Fibroblast of lung (primary cell): Measurements from ENCODE around the gene CCDC110. TPM values are rescaled to one million over a fixed set of nuclear protein-coding genes. Genes with fewer than 3 reads are reported as not detected.

Experiments used
- DNase-seq, 2 donors: peaks; one replicate each; pipeline versions ENCODE4 v3.0.0 to v3.0.0-alpha.2; 2010; ENCODE audit warnings: low read depth in 2 of 2
- H2AFZ ChIP-seq: 2 replicates; pipeline ENCODE4 v1.5.1; 2012; ENCODE audit warnings: low read length, control low read depth, inconsistent platforms
- H3K27ac ChIP-seq: 2 replicates; pipeline ENCODE4 v1.5.1; 2011; ENCODE audit warnings: low read length, control low read depth; ENCODE audit not compliant: insufficient read depth
- H3K27me3 ChIP-seq: 2 replicates; pipeline ENCODE4 v1.5.1; 2011; ENCODE audit warnings: mild to moderate bottlenecking, low read length; ENCODE audit not compliant: control insufficient read depth, insufficient read depth
- H3K36me3 ChIP-seq: 2 replicates; pipeline ENCODE4 v1.5.1; 2011; ENCODE audit warnings: low read length; ENCODE audit not compliant: control insufficient read depth, insufficient read depth
- H3K4me1 ChIP-seq: 2 replicates; pipeline ENCODE4 v1.5.1; 2011; ENCODE audit warnings: low read length; ENCODE audit not compliant: control insufficient read depth, insufficient read depth; ENCODE audit errors: extremely low read depth
- H3K4me2 ChIP-seq: 2 replicates; pipeline ENCODE4 v1.5.1; 2011; ENCODE audit warnings: low read length, control low read depth; ENCODE audit not compliant: insufficient read depth; ENCODE audit errors: extremely low read depth
- H3K4me3 ChIP-seq, 4 experiments: fragments of 200-600 bp in 1 of 4; sonication (generic) in 1 of 4; replicated peaks in 1 of 4; 2 replicates each; pipeline ENCODE4 v1.5.1; 2011 to 2016; ENCODE audit warnings: low read length in 4 of 4, low read depth in 3 of 4, mild to moderate bottlenecking in 3 of 4, control low read depth in 2 of 4, inconsistent platforms in 1 of 4, mixed read lengths in 1 of 4; ENCODE audit not compliant: insufficient read depth in 1 of 4; ENCODE audit errors: control extremely low read depth in 1 of 4
- H3K79me2 ChIP-seq: 2 replicates; pipeline ENCODE4 v1.5.1; 2012; ENCODE audit warnings: mild to moderate bottlenecking, low read length, inconsistent platforms; ENCODE audit not compliant: control insufficient read depth, insufficient read depth
- H3K9ac ChIP-seq: 2 replicates; pipeline ENCODE4 v1.5.1; 2011; ENCODE audit warnings: mild to moderate bottlenecking, low read length, control low read depth; ENCODE audit not compliant: insufficient read depth
- H3K9me3 ChIP-seq: 2 replicates; pipeline ENCODE4 v1.5.1; 2012; ENCODE audit warnings: low read depth, low read length; ENCODE audit not compliant: control insufficient read depth, insufficient read depth
- H4K20me1 ChIP-seq: 2 replicates; pipeline ENCODE4 v1.5.1; 2011; ENCODE audit warnings: low read length; ENCODE audit not compliant: control insufficient read depth, insufficient read depth; ENCODE audit errors: extremely low read depth
- EZH2 ChIP-seq: IDR thresholded peaks from 2 replicates; pipeline ENCODE4 v1.5.1; 2012; ENCODE audit warnings: low read length, control low read depth, mild to moderate bottlenecking; ENCODE audit errors: missing control alignments
- polyA plus RNA-seq, 2 donors: library from polyadenylated mRNA; depleted of rRNA in 1 of 2; stranded (reverse) in 1 of 2; unstranded in 1 of 2; fragments of >200 nt; gene quantifications; 2 replicates each; pipeline ENCODE4 v1.2.1, GENCODE V29; 2011 to 2012; ENCODE audit warnings: missing spikeins in 1 of 2
- total RNA-seq: library from RNA; depleted of rRNA; stranded (reverse); fragments of >200 nt; gene quantifications from 2 replicates; pipeline ENCODE4 v1.2.1, GENCODE V29; 2014
- TF ChIP-seq, protein P1 (sequence below), 2 donors: IDR thresholded peaks in 1 of 2; conservative IDR thresholded peaks in 1 of 2; 1 replicate in 1 of 2; 2 replicates in 1 of 2; pipeline ENCODE4 v1.5.1; 2011 to 2012; ENCODE audit warnings: low read length in 2 of 2, control low read depth in 1 of 2, inconsistent platforms in 1 of 2, low read depth in 1 of 2, mild to moderate bottlenecking in 1 of 2

The CCDC110 gene
- total and polyA plus RNA-seq, 2 donors (not counting 1 experiment from before 2014, with no cell fraction given), result 0.83 to 2.0 TPM

DNA sequence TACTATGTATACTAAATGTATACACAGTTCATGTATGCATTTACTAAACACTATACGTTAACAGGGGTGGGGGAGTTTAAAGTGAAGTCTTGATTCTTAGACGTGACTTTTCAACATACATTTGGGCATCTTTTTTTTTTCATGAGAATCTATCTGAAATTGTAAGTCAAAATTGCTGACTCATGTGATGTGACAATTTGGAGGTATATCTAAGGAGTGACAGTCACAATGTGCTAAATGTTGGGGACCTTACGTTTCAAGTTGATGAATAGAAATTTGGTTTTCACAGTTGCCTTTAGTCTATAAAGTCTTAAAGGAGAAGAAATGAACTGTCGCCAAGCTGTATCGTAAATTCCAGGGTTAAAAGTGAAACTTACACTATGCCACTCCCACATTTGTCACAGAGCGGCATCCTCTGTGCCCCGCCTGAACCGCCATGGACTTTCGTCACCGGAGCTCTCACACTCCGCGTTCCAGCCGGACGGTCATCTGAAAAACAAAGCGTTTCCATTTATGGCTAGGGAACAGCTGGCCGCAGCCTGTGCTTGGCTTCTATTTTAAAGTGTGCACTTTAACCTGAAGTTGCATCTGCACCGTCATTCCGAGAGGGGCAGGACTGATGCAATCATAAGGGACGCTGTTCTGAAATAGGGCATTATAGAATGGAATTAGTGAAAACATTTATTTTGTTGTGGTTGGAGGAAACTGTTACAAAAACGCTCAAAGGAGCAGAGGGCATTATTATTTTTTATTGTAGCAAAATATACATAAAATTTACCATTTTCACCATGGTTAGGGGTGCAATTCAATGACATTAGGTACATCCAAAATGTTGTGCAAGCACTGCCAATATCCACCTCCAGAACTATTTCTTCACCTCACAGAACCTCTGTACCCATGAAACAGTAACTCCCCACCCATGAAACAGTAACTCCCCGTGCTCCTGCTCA, 32.8 kb upstream of the CCDC110 start:
- peak overlapping the region; percentile 81 for H3K4me2 ChIP-seq
- H3K4me1 ChIP-seq, result peaks cover 5% of the 10 kb centered on the region
- H3K27ac ChIP-seq, result peak overlapping the region; percentile 64
- no peaks in the 10 kb centered on the region for H4K20me1 ChIP-seq
- H3K36me3 ChIP-seq, result no peaks in the 10 kb centered on the region
- H3K79me2 ChIP-seq, result no peaks in the 10 kb centered on the region
- H3K9ac ChIP-seq, result no peak overlapping the region
- peak in 1 of 2 donors; percentile 96 for DNase-seq
- H3K9me3 ChIP-seq, result no peaks in the 10 kb centered on the region
- H3K4me3 ChIP-seq, result peak overlapping the region; percentile 53 to 66 (median 57)
- no peaks in the 10 kb centered on the region for H3K27me3 ChIP-seq
- no peak for TF ChIP-seq EZH2
- TF ChIP-seq, protein P1, sequence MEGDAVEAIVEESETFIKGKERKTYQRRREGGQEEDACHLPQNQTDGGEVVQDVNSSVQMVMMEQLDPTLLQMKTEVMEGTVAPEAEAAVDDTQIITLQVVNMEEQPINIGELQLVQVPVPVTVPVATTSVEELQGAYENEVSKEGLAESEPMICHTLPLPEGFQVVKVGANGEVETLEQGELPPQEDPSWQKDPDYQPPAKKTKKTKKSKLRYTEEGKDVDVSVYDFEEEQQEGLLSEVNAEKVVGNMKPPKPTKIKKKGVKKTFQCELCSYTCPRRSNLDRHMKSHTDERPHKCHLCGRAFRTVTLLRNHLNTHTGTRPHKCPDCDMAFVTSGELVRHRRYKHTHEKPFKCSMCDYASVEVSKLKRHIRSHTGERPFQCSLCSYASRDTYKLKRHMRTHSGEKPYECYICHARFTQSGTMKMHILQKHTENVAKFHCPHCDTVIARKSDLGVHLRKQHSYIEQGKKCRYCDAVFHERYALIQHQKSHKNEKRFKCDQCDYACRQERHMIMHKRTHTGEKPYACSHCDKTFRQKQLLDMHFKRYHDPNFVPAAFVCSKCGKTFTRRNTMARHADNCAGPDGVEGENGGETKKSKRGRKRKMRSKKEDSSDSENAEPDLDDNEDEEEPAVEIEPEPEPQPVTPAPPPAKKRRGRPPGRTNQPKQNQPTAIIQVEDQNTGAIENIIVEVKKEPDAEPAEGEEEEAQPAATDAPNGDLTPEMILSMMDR (conservative IDR thresholded peaks at IDR 0.05 in 1 of 2, IDR thresholded peaks at IDR 0.05 in 1 of 2; ENCODE audit: low read depth in 1 of 2, low read length in 2 of 2), result no peak
- H2AFZ ChIP-seq, result peak overlapping the region; percentile 85

DNA sequence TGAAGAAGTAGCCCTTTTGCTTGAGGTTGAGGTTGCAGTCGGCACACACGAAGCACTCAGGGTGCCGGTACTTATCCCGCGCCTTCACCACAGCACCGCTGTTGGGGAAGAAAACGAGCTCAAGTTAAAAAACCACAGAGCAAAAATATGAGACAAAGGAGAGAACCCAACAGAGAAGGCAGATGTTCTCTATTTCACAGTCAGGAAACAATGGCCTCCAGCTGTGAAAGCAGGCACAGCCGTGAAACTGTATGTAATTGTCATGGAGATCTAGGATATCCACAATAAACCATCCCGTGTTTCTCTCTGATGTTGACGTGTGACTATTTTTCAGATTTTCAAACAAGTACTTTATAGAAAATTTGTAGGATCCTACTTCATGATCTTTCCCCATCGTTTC, 30.9 kb upstream of the CCDC110 start:
- H3K9me3 ChIP-seq, result no peaks in the 10 kb centered on the region
- H3K27me3 ChIP-seq, result no peaks in the 10 kb centered on the region
- no peaks in the 10 kb centered on the region for H4K20me1 ChIP-seq
- H3K4me1 ChIP-seq, result peaks cover 5% of the 10 kb centered on the region
- H3K4me2 ChIP-seq, result no peak overlapping the region
- no peaks in the 10 kb centered on the region for H3K36me3 ChIP-seq
- no peaks in the 10 kb centered on the region for H3K79me2 ChIP-seq
- no peak overlapping the region for H3K4me3 ChIP-seq
- H3K9ac ChIP-seq, result no peak overlapping the region
- TF ChIP-seq, protein P1 (conservative IDR thresholded peaks at IDR 0.05 in 1 of 2, IDR thresholded peaks at IDR 0.05 in 1 of 2; ENCODE audit: low read depth in 1 of 2, low read length in 2 of 2), result no peak
- no peak for TF ChIP-seq EZH2
- H3K27ac ChIP-seq, result no peak overlapping the region
- DNase-seq, result no peak
- H2AFZ ChIP-seq, result no peak overlapping the region

DNA sequence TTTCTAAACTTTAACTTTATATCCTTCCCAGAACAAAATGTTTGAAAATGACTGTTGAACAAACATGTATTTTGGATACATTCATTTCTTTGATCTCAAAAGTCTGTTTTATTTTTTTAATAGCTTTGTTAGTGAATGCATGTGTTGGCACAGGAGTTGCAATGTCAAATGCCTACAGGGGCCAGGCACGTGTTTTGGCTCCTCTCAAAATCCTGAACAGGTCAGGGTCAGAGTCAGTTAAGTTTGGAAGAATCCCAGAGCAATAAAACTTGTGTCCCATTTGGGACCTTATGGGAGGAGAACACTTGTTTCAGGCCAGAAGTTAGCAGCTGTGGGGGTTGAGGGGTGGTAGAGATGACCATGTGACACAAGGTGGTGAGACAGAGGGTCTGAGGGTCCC, 29.0 kb upstream of the CCDC110 start:
- Histone ChIP-seq H3K4me2 (no peak overlapping the region), H3K4me3 (no peak overlapping the region), H3K9me3 (no peaks in the 10 kb centered on the region)

More for the DNA sequence above, 29.0 kb upstream of the CCDC110 start:
- Histone ChIP-seq H3K79me2 (no peaks in the 10 kb centered on the region), H4K20me1 (no peaks in the 10 kb centered on the region), H2AFZ (no peak overlapping the region), H3K36me3 (no peaks in the 10 kb centered on the region), H3K27ac (no peak overlapping the region), H3K4me1 (peaks cover 5% of the 10 kb centered on the region), H3K9ac (no peak overlapping the region), H3K27me3 (no peaks in the 10 kb centered on the region)
- TF ChIP-seq, protein P1 (conservative IDR thresholded peaks at IDR 0.05 in 1 of 2, IDR thresholded peaks at IDR 0.05 in 1 of 2; ENCODE audit: low read depth in 1 of 2, low read length in 2 of 2), result no peak
- TF ChIP-seq EZH2, result no peak
- no peak for DNase-seq
